ENCODE results near the gene DNASE1L1. TPM values are rescaled to one million over a fixed set of nuclear protein-coding genes. Genes with fewer than 3 reads are reported as not detected.

DNASE1L1 gene
- polyA plus RNA-seq, 1 experiment, result 25.7 TPM

GRCh38 chrX:154357205-154357604 is 51.8 kb downstream of the DNASE1L1 start:
- Histone ChIP-seq H3K27me3 (ENCODE audit: control insufficient read depth, insufficient read depth, low read length) (no peaks in the 10 kb centered on the region), H3K9me3 (ENCODE audit: control insufficient read depth, insufficient read depth, low read length) (no peaks in the 10 kb centered on the region), H3K4me3 (ENCODE audit: low read depth, low read length) (no peak overlapping the region), H3K27ac (ENCODE audit: low read depth, low read length) (no peak overlapping the region)
- POLR2A ChIA-PET, result no interaction called here
- TF ChIP-seq CTCF (IDR thresholded peaks at IDR 0.05; ENCODE audit: low read depth, low read length), result no peak
- CTCF ChIA-PET, result no interaction called here
- no peak for DNase-seq (ENCODE audit: low read depth, low spot score)

DNA sequence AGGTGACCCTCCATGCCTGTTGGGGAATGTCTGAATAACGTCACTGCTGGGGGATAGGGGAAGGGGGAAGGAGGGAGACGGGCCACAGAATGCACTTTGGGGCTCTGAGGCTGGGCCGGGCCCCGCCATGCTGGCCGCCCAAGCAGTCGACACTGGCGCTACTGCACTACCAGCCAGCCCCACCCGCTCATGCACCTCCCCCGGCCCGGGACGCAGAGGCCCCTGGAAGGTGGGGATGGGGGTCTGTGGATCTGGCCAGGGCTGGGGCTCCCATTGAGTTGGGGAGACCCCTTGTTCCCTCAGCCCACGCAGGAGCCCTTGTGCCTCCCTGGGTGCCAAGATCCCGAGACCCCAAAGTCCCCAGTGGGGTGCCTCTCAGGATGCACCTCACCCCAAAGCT is 52.5 kb downstream of the DNASE1L1 start:
- no peak overlapping the region for H3K27ac ChIP-seq (ENCODE audit: low read depth, low read length)
- DNase-seq (ENCODE audit: low read depth, low spot score), result no peak
- POLR2A ChIA-PET, result no interaction called here
- CTCF ChIA-PET, result no interaction called here
- TF ChIP-seq CTCF (IDR thresholded peaks at IDR 0.05; ENCODE audit: low read depth, low read length), result no peak
- H3K9me3 ChIP-seq (ENCODE audit: control insufficient read depth, insufficient read depth, low read length), result no peaks in the 10 kb centered on the region
- H3K27me3 ChIP-seq (ENCODE audit: control insufficient read depth, insufficient read depth, low read length), result no peaks in the 10 kb centered on the region
- H3K4me3 ChIP-seq (ENCODE audit: low read depth, low read length), result no peak overlapping the region

DNA sequence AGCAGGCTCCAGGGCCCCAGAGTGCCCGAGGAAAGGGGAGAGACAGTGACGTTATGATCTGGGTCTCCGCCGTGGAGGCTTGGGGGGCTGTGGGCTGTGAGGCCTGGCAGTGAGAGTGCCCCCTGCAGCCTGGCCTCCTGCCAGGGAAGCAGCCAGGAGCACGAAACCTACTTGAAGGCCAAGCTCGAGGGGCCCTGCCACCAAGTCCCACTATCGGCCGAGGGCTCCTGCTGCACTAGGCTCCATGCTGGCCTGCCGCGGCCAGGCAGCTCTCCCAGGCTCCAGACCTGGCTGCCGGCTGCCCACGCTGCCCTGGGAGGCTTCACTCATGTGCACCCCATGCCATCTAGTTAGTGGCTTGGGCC is 53.3 kb downstream of the DNASE1L1 start:
- H3K9me3 ChIP-seq (ENCODE audit: control insufficient read depth, insufficient read depth, low read length), result no peaks in the 10 kb centered on the region
- peak overlapping the region; percentile 39 for H3K27ac ChIP-seq (ENCODE audit: low read depth, low read length)
- CTCF ChIA-PET, result no interaction called here
- POLR2A ChIA-PET, result interaction anchor here (1.2 kb wide), 1 partner anchor 10 kb away, joined by 3 read pairs; no protein-coding TSS in a partner anchor
- TF ChIP-seq CTCF (IDR thresholded peaks at IDR 0.05; ENCODE audit: low read depth, low read length), result no peak
- H3K4me3 ChIP-seq (ENCODE audit: low read depth, low read length), result no peak overlapping the region
- DNase-seq (ENCODE audit: low read depth, low spot score), result no peak
- no peaks in the 10 kb centered on the region for H3K27me3 ChIP-seq (ENCODE audit: control insufficient read depth, insufficient read depth, low read length)

- DNase-seq (ENCODE audit: low read depth, low spot score), result no peak
- TF ChIP-seq CTCF (IDR thresholded peaks at IDR 0.05; ENCODE audit: low read depth, low read length), result no peak
- Histone ChIP-seq H3K27ac (ENCODE audit: low read depth, low read length) (peak overlapping the region; percentile 39), H3K4me3 (ENCODE audit: low read depth, low read length) (no peak overlapping the region), H3K9me3 (ENCODE audit: control insufficient read depth, insufficient read depth, low read length) (no peaks in the 10 kb centered on the region), H3K27me3 (ENCODE audit: control insufficient read depth, insufficient read depth, low read length) (no peaks in the 10 kb centered on the region)
- ChIA-PET CTCF (no interaction called here), POLR2A (interaction anchor here (1.2 kb wide), 1 partner anchor 10 kb away, joined by 3 read pairs; no protein-coding TSS in a partner anchor)
Measured at GRCh38 chrX:154355094-154355775, 53.8 kb downstream of the DNASE1L1 start.

DNA sequence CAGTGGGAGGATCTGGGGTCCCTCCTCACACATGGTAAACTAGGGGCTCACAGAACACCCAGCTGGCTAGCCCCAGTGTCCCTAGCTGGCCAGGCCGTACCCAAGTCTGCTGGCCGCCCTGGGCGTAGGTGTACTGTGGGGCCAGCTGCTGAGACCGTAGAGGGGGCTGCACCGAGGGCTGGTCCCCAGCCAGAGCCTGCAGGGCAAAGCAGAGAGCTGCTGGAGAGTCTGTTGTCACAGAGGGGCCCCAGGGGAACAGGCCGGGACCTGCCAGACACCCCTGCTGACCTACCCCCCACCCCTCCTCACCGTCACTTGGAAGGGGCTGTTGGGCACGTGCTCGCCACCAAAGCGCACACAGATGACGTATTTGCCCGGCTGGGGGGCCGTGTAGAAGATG is 54.5 kb downstream of the DNASE1L1 start:
- DNase-seq (ENCODE audit: low read depth, low spot score), result no peak
- CTCF ChIA-PET, result no interaction called here
- POLR2A ChIA-PET, result no interaction called here
- no peak overlapping the region for H3K27ac ChIP-seq (ENCODE audit: low read depth, low read length)
- no peaks in the 10 kb centered on the region for H3K27me3 ChIP-seq (ENCODE audit: control insufficient read depth, insufficient read depth, low read length)
- TF ChIP-seq CTCF (IDR thresholded peaks at IDR 0.05; ENCODE audit: low read depth, low read length), result no peak
- H3K9me3 ChIP-seq (ENCODE audit: control insufficient read depth, insufficient read depth, low read length), result no peaks in the 10 kb centered on the region
- no peak overlapping the region for H3K4me3 ChIP-seq (ENCODE audit: low read depth, low read length)

Measured in AG04450 (cell line).